Activated CD8-positive, alpha-beta memory T cell treated with anti-CD3 and anti-CD28 coated beads, Interleukin-2, amount 50 U/mL, for 1 hour (primary cell): ENCODE results near the gene MRE11.
"Not testable (repeated sequence)": the region's sequence is repeated elsewhere in the genome, so short reads cannot be mapped to it uniquely, and the experiment has no call there.

ENCODE experiments used
- DNase-seq: peaks from one replicate; pipeline ENCODE4 v3.0.0-alpha.2; 2020; ENCODE audit errors: extremely low read depth

MRE11 gene

GRCh38 chr11:94506513-94506912 is 12.9 kb upstream of the MRE11 start:
- not testable (repeated sequence) for DNase-seq

DNA sequence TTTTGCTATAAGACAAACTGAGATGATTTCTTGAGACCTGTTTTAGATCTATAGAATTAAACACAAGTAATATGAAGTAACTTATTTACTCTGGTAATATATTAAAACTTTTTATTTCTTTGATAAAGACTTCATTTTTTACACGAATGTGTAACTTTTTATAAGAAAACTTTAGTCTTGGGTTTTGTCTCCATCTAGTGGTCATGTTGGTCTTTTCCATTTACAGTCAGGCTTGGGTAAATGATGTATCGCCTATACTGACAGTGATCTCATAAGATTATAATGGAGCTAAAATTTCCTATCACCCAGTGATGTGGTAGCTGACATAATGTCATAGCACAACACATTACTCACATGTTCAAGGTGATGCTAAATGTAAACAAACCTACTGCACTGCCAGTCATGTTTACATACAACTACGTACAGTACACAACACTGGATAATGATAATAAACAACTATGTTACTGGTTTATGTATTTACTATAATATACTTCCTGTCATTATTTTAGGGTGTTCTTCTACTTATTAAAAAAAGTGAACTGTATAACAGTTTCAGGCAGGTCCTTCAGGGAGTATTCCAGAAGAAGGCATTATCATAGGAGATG is 11.1 kb upstream of the MRE11 start:
- DNase-seq, result no peak

- DNase-seq, result no peak
These were observed 7.9 kb upstream of the MRE11 start for GRCh38 chr11:94501522-94501921.

GRCh38 chr11:94500181-94500580 is 6.5 kb upstream of the MRE11 start:
- no peak for DNase-seq

- no peak for DNase-seq
These were observed 559 bp upstream of the MRE11 start for GRCh38 chr11:94494126-94494680.

- no peak for DNase-seq
These were observed 7.6 kb downstream of the MRE11 start for GRCh38 chr11:94486068-94486467.

GRCh38 chr11:94481342-94481741 is 12.3 kb downstream of the MRE11 start:
- no peak for DNase-seq

- DNase-seq, result no peak
These were observed 16.0 kb downstream of the MRE11 start for GRCh38 chr11:94477624-94478023.

- DNase-seq, result no peak
These were observed 20.5 kb downstream of the MRE11 start for GRCh38 chr11:94472916-94473799.

DNA sequence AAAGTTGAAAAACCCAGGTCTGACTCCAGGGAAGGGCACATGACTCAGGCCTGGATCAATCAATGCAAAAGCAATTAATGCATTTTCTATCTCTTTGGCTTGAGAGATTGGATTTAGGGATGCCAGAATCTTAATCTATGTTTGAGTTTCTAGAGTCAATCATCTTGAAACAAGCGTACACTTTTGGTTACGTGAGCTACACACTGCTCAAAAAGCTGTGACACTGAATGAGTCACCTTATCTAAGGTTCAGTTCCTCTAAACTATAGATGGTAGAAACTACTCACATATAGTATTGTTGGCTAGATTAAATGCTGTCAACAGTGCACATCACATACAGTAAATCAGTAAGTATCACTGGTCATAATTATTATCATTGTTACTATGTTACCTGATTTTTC is 24.2 kb downstream of the MRE11 start:
- DNase-seq, result no peak

DNA sequence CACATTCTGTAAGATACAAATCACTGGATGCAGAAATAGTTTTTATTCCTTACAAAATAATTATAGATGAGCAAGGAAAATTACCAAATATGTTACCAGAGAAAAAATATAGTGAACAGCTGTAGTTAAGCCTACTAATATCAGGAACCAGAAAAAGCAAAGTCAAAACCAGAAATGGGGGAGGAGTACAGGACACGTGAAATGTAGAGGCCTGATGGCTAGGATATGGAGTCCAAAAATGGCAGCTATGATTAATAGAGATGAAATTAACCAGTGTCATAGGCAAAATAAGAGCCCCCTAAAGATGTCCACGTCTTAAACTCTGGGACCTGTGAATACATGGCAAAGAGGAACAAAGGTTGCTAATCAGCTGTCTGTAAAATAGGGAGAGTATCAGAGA is 34.1 kb downstream of the MRE11 start:
- no peak for DNase-seq

DNA sequence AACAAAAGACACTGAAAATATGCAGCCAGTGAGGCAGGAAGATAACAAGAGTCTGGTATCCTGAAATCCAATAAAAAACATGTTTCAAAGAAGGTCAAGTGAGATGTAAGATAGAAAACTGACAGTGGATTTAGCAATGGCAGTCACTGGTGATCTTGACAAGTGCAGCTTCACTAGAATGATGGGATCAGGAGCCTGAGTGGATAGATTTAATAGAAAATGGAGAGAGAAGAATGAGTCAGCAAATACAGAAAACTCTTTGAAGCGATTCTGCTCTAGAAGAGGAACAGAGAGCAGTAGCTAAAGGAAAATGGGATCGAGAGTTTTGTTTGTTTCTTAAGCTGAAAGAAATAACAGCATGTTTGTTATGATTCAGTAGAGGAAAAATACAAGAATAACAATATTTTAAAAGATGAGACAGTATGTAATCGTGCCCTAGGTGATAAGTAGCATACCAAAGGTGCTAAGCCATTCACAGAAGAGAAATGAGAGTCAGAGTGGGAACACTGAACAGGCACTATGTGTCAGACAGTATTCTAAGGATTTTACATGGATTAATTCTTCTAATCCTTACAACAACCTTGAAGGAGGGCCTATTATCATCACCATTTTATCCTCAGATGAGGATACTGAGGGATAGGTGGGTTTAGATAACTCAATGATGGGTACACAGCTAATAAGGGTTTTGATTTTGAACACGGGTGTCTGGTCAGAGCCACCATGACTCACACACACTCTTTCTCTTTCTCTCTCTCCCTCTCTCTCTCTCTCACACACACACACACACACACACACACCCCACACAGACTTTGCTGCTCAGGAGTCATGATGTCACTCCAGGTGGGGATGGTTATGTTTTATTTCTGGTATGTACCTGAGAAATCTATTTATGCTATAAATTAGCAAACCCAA is 36.3 kb downstream of the MRE11 start:
- no peak for DNase-seq

- no peak for DNase-seq
These were observed 37.8 kb downstream of the MRE11 start for GRCh38 chr11:94455861-94456260.

DNA sequence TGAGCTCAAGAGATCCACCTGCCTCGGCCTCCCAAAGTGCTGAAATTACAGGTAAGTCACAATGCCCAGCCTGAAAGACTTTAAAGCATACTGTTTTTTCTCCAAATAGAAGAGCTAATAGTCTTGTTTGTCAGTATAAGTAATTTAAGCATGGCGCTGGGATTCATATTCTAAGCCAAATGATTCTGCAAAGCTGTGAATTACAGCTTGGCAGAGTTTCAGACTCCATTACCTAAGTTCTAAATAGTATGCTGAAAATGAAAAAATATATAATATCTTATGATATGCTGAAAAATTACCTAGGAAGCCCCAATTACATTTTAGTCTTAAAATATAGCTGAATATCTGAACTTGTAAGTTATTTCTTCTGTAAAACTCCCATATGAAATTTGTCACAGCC is 39.3 kb downstream of the MRE11 start:
- no peak for DNase-seq

DNA sequence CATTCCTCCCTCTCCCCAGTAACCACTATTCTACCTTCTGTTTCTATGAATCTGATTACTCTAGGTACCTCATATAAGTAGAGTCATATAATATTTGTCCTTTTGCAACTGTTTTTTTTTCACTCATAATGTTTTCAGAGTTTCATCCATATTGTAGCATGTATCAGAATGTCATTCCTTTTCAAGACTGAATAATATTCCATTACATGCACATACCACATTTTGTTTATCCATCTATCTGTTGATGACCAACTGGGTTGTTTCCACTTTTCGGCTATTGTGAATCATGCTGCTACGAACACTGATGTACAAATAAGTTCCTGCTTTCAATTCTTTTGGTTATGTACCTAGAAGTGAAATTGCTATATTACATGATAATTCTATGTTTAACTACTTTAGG is 40.7 kb downstream of the MRE11 start:
- DNase-seq, result no peak

DNA sequence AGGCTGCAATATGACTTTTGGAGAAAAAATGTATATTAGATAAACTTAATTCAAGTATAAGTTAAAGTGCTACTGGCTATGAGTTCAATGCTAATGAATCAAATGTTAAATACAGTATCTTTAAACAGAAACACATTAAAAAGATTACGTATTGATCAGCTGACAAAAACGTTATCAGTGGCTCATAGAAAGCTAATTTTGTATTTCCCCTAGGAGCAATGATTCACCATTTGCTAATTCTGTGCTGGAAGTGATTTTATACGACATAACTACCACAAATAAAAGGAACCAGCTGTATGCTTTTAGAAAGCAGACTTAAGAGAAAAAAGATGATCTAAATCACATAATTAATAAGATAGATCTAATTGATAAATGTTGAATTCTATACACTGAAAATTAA is 43.6 kb downstream of the MRE11 start:
- DNase-seq, result no peak

GRCh38 chr11:94449437-94449836 is 44.2 kb downstream of the MRE11 start:
- no peak for DNase-seq

DNA sequence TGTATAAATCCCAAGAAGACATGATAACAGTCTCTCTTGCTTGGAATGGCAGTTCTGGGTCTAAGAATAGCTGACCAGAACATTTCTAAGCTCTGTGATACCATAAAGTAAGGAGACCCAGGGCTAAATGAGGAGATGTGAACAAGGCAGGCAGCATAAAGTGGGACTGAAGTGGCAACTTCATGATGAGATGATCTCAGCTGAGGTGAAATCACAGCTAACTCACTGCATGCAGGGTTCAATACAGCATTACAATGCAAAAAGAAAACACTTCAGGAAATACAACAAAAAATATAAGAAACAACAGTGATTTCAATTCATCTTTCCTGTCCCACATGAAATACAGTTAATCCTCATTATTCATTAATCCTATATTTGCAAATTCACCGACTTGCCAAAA is 44.6 kb downstream of the MRE11 start:
- DNase-seq, result no peak

DNA sequence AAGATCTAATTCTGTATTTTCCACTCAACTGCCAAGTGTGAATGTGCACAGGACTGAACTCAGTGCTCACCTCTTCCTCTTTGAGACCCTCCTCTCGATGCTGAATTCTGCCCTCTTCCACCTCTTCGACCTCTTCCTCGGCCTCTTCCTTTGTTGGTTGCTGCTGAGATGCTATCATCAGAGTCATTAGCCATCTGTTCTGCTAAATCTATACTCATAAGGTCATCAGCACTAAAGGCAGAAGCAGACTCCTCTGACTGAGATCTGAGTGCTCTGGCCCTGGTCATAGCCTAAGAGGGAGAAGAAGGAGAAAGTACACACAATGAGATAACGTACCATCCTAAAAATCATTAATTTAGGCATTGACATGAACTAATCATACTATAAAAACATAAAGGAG is 46.5 kb downstream of the MRE11 start:
- no peak for DNase-seq

DNA sequence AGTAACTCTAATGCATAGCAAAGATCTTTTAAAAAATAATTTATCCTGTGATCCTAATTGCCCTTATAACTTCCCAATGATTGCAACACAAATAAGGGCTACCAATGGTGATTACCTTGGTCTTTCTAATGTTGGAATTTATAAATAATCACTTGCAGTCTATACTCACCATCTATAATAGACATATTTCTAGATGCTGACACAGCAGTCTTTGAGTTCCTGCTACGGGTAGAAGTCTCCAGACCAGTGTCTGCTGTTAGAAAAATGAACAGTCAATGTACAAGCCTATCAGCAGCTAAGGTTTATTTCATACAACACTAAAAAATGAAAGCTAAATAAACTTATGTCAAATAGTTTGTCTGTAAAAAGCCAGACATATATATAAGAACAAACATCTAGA is 48.0 kb downstream of the MRE11 start:
- DNase-seq, result no peak

DNA sequence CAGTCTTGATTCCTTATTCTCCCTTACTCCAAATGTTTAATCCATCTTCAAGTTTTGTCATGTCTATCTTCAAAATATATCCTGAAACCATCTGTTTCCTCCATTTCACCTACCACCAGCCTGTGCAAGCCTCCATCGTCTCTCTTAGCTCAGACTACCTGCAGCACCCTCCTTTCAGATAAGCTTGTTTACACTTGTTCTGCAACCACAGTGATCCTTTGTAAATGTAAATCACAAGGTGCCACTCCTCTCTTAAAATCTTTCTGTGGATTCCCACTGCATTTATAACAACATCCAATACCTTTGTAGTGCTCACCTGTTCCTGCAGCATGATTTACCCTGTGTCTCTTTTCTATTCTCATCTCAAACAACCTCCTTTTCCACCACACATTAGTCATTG is 60.6 kb downstream of the MRE11 start:
- DNase-seq, result no peak

- DNase-seq, result no peak
These were observed 69.0 kb downstream of the MRE11 start for GRCh38 chr11:94424662-94425061.
